ENCODE measurements around the gene DAZAP2.

The DAZAP2 gene

DNA sequence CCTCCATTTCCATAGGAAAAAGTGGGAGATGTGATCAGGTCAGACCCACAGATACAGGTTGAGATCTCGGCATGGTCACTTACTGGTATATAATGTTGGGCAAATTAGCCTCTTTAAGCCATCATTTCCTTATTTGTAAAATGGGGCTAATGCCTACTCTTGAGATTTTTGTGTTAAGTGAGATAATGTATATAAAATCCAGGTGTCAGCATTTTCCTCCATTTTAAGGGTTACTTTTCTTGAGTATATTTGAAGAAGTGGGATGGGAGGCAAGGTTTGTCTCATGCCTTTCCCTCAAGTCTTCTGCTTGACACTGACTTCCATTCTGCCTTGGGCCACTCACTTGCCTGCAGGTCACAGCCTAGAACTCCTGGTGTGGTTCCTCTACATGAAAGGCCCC lies 10.7 kb upstream of the DAZAP2 start:
- Histone ChIP-seq H3F3A (ENCODE audit: insufficient read depth, low read length) (no peaks in the 10 kb centered on the region), H2AFZ (ENCODE audit: low read length) (no peak overlapping the region), H3K27ac (ENCODE audit: low read length) (no peak overlapping the region), H3K36me3 (replicated peaks; ENCODE audit: insufficient read depth, low read length) (no peaks in the 10 kb centered on the region), H3K79me2 (ENCODE audit: low read length) (no peaks in the 10 kb centered on the region), H3K9me3 (replicated peaks; ENCODE audit: insufficient read depth, low read length) (no peaks in the 10 kb centered on the region), H4K20me1 (ENCODE audit: insufficient read depth, low read length) (no peaks in the 10 kb centered on the region), H3K9ac (ENCODE audit: low read length) (no peak overlapping the region), H3K9me2 (replicated peaks; ENCODE audit: insufficient read depth, low read length) (no peaks in the 10 kb centered on the region), H3K4me3 (ENCODE audit: low read length) (no peak overlapping the region), H3K4me2 (ENCODE audit: low read depth, low read length) (no peak overlapping the region), H3K27me3 (replicated peaks; ENCODE audit: insufficient read depth, low read length) (no peaks in the 10 kb centered on the region), H3K4me1 (ENCODE audit: low read length) (no peaks in the 10 kb centered on the region)
- DNase-seq = no peak
- no peak for TF ChIP-seq EZH2phosphoT487 (IDR thresholded peaks at IDR 0.05; ENCODE audit: low read length)
- no peak for TF ChIP-seq EZH2 (optimal IDR thresholded peaks at IDR 0.05; ENCODE audit: low read depth, low read length)
- TF ChIP-seq, protein P1, sequence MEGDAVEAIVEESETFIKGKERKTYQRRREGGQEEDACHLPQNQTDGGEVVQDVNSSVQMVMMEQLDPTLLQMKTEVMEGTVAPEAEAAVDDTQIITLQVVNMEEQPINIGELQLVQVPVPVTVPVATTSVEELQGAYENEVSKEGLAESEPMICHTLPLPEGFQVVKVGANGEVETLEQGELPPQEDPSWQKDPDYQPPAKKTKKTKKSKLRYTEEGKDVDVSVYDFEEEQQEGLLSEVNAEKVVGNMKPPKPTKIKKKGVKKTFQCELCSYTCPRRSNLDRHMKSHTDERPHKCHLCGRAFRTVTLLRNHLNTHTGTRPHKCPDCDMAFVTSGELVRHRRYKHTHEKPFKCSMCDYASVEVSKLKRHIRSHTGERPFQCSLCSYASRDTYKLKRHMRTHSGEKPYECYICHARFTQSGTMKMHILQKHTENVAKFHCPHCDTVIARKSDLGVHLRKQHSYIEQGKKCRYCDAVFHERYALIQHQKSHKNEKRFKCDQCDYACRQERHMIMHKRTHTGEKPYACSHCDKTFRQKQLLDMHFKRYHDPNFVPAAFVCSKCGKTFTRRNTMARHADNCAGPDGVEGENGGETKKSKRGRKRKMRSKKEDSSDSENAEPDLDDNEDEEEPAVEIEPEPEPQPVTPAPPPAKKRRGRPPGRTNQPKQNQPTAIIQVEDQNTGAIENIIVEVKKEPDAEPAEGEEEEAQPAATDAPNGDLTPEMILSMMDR (IDR thresholded peaks at IDR 0.05; ENCODE audit: low read length) = no peak

- no peak overlapping the region for H3K27ac ChIP-seq (ENCODE audit: low read length)
- no peak overlapping the region for H3K4me3 ChIP-seq (ENCODE audit: low read length)
- H2AFZ ChIP-seq (ENCODE audit: low read length) = no peak overlapping the region
- H3K79me2 ChIP-seq (ENCODE audit: low read length) = no peaks in the 10 kb centered on the region
- TF ChIP-seq EZH2phosphoT487 (IDR thresholded peaks at IDR 0.05; ENCODE audit: low read length) (no peak), EZH2 (optimal IDR thresholded peaks at IDR 0.05; ENCODE audit: low read depth, low read length) (no peak)
- TF ChIP-seq, protein P1 (IDR thresholded peaks at IDR 0.05; ENCODE audit: low read length) = no peak
- H3K27me3 ChIP-seq (replicated peaks; ENCODE audit: insufficient read depth, low read length) = no peaks in the 10 kb centered on the region
- no peaks in the 10 kb centered on the region for H3K9me2 ChIP-seq (replicated peaks; ENCODE audit: insufficient read depth, low read length)
- no peaks in the 10 kb centered on the region for H3K36me3 ChIP-seq (replicated peaks; ENCODE audit: insufficient read depth, low read length)
- H4K20me1 ChIP-seq (ENCODE audit: insufficient read depth, low read length) = no peaks in the 10 kb centered on the region
- no peaks in the 10 kb centered on the region for H3F3A ChIP-seq (ENCODE audit: insufficient read depth, low read length)
- no peaks in the 10 kb centered on the region for H3K9me3 ChIP-seq (replicated peaks; ENCODE audit: insufficient read depth, low read length)
- H3K9ac ChIP-seq (ENCODE audit: low read length) = no peak overlapping the region
- no peak for DNase-seq
- no peaks in the 10 kb centered on the region for H3K4me1 ChIP-seq (ENCODE audit: low read length)
- H3K4me2 ChIP-seq (ENCODE audit: low read depth, low read length) = no peak overlapping the region
Measured at GRCh38 chr12:51229116-51229809, 9.4 kb upstream of the DAZAP2 start.

DNA sequence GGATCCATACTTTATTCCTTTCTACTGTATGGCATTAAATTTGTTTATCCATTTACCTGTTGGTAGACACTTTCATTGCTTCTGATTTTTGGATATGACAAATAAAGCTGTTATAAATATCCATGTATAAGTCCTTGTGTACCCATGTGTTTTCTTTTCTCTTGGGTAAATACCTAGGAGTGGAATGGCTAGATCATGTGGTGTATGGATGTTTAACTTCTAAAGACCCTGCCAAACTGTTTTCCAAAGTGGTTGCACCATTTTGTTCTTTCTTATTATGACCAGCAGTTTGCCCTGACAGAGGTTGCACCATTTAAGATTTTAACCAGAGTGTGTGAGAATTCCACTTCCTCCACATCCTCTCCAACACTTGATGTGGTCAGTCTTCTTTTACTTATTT lies 6.0 kb upstream of the DAZAP2 start:
- no peak overlapping the region for H3K4me3 ChIP-seq (ENCODE audit: low read length)
- H3K27me3 ChIP-seq (replicated peaks; ENCODE audit: insufficient read depth, low read length) = no peaks in the 10 kb centered on the region
- H3K4me2 ChIP-seq (ENCODE audit: low read depth, low read length) = no peak overlapping the region
- H3K9ac ChIP-seq (ENCODE audit: low read length) = no peak overlapping the region
- H2AFZ ChIP-seq (ENCODE audit: low read length) = no peak overlapping the region
- H4K20me1 ChIP-seq (ENCODE audit: insufficient read depth, low read length) = no peaks in the 10 kb centered on the region
- no peak overlapping the region for H3K27ac ChIP-seq (ENCODE audit: low read length)
- no peak for TF ChIP-seq EZH2phosphoT487 (IDR thresholded peaks at IDR 0.05; ENCODE audit: low read length)
- TF ChIP-seq EZH2 (optimal IDR thresholded peaks at IDR 0.05; ENCODE audit: low read depth, low read length) = no peak
- TF ChIP-seq, protein P1 (IDR thresholded peaks at IDR 0.05; ENCODE audit: low read length) = no peak
- no peaks in the 10 kb centered on the region for H3K9me3 ChIP-seq (replicated peaks; ENCODE audit: insufficient read depth, low read length)
- no peak for DNase-seq
- H3K79me2 ChIP-seq (ENCODE audit: low read length) = no peaks in the 10 kb centered on the region
- H3K4me1 ChIP-seq (ENCODE audit: low read length) = no peaks in the 10 kb centered on the region
- no peaks in the 10 kb centered on the region for H3K36me3 ChIP-seq (replicated peaks; ENCODE audit: insufficient read depth, low read length)
- no peaks in the 10 kb centered on the region for H3F3A ChIP-seq (ENCODE audit: insufficient read depth, low read length)
- H3K9me2 ChIP-seq (replicated peaks; ENCODE audit: insufficient read depth, low read length) = no peaks in the 10 kb centered on the region
